WTC11 (cell line): ENCODE results near the gene SLC9A3. TPM values are rescaled to one million over a fixed set of nuclear protein-coding genes. Genes with fewer than 3 reads are reported as not detected.

Experiments
- ATAC-seq: fragments of 200-7000 bp; cut with Tn5 transposase; 2 replicates; pipeline ENCODE4 v1.10.0; 2021; ENCODE audit warnings: mild to moderate bottlenecking, moderate library complexity
- CTCF ChIA-PET: fragments of 300-600 bp; sonication (Branson Sonifier 250); formaldehyde crosslinking; loops from one replicate; lab custom pipeline; 2021; ENCODE audit warnings: antibody characterized with exemption; lab: Charles Lee
- POLR2A ChIA-PET: fragments of 350-600 bp; sonication (Branson Sonifier 250); formaldehyde crosslinking; loops from one replicate; lab custom pipeline; 2021; ENCODE audit warnings: antibody characterized with exemption; lab: Charles Lee
- DNase-seq: peaks from one replicate; pipeline ENCODE4 v3.0.0; 2021; ENCODE audit warnings: low spot score
- H3K27ac Mint-ChIP-seq: 2 replicates; pipeline ENCODE4 v1.8.0; 2021; ENCODE audit warnings: mixed read lengths
- H3K27me3 Mint-ChIP-seq: 2 replicates; pipeline ENCODE4 v1.8.0; 2021; ENCODE audit warnings: low read depth, mild to moderate bottlenecking, moderate library complexity, mixed read lengths
- H3K36me3 Mint-ChIP-seq: 2 replicates; pipeline ENCODE4 v1.8.0; 2021; ENCODE audit warnings: mixed read lengths
- H3K4me1 Mint-ChIP-seq: 2 replicates; pipeline ENCODE4 v1.8.0; 2022; ENCODE audit warnings: mixed read lengths
- H3K4me3 Mint-ChIP-seq: 2 replicates; pipeline ENCODE4 v1.8.0; 2021; ENCODE audit warnings: mild to moderate bottlenecking, moderate library complexity, mixed read lengths
- H3K9me3 Mint-ChIP-seq: 2 replicates; pipeline ENCODE4 v1.8.0; 2021; ENCODE audit warnings: mixed read lengths
- CBFB ChIP-seq: sonication (generic); formaldehyde crosslinking; IDR thresholded peaks from 2 replicates; pipeline ENCODE4 v1.8.1; 2022; ENCODE audit warnings: mild to moderate bottlenecking, low read depth, missing genetic modification reagents
- ETV6 ChIP-seq: sonication (generic); formaldehyde crosslinking; IDR thresholded peaks from 2 replicates; pipeline ENCODE4 v1.8.1; 2022; ENCODE audit warnings: mild to moderate bottlenecking, missing genetic modification reagents
- GABPB1 ChIP-seq: sonication (generic); formaldehyde crosslinking; IDR thresholded peaks from 2 replicates; pipeline ENCODE4 v1.8.1; 2023; ENCODE audit warnings: mild to moderate bottlenecking, missing genetic modification reagents
- GTF2I ChIP-seq: fragments of 250-450 bp; sonication (Bioruptor Pico); conservative IDR thresholded peaks from 2 replicates; pipeline ENCODE4 v1.4.0; 2021; ENCODE audit warnings: mild to moderate bottlenecking
- JAZF1 ChIP-seq: fragments of 250-450 bp; sonication (Bioruptor Pico); IDR thresholded peaks from 2 replicates; pipeline ENCODE4 v1.9.0; 2021; ENCODE audit warnings: moderate library complexity, mild to moderate bottlenecking, inconsistent platforms
- OVOL2 ChIP-seq: fragments of 250-450 bp; sonication (Bioruptor Pico); IDR thresholded peaks from 2 replicates; pipeline ENCODE4 v1.9.0; 2021; ENCODE audit warnings: mild to moderate bottlenecking, borderline replicate concordance
- SMAD3 ChIP-seq: sonication (generic); formaldehyde crosslinking; IDR thresholded peaks from 2 replicates; pipeline ENCODE4 v1.8.0; 2022; ENCODE audit warnings: missing genetic modification reagents, mild to moderate bottlenecking, borderline replicate concordance
- TCF7 ChIP-seq: sonication (generic); formaldehyde crosslinking; IDR thresholded peaks from 2 replicates; pipeline ENCODE4 v1.8.0; 2022; ENCODE audit warnings: mild to moderate bottlenecking, low read depth, missing genetic modification reagents, moderate library complexity
- ZNF121 ChIP-seq: sonication (generic); formaldehyde crosslinking; IDR thresholded peaks from 2 replicates; pipeline ENCODE4 v1.8.0; 2023; ENCODE audit warnings: missing genetic modification reagents
- ZNF219 ChIP-seq: sonication (generic); formaldehyde crosslinking; IDR thresholded peaks from 2 replicates; pipeline ENCODE4 v1.8.0; 2023; ENCODE audit warnings: missing genetic modification reagents, mild to moderate bottlenecking, borderline replicate concordance
- ZNF263 ChIP-seq: sonication (generic); formaldehyde crosslinking; IDR thresholded peaks from 2 replicates; pipeline ENCODE4 v1.8.1; 2022; ENCODE audit warnings: low read depth, mild to moderate bottlenecking, moderate library complexity, missing genetic modification reagents
- ZNF317 ChIP-seq: sonication (generic); formaldehyde crosslinking; IDR thresholded peaks from 2 replicates; pipeline ENCODE4 v1.8.1; 2023; ENCODE audit warnings: low read depth, mild to moderate bottlenecking, moderate library complexity, missing genetic modification reagents, borderline replicate concordance
- ZNF671 ChIP-seq: fragments of 250-450 bp; sonication (Bioruptor Pico); IDR thresholded peaks from 2 replicates; pipeline ENCODE4 v1.8.0; 2021; ENCODE audit warnings: mild to moderate bottlenecking
- total RNA-seq: library from RNA; stranded (reverse); gene quantifications from 3 replicates; pipeline ENCODE4 v1.2.3, GENCODE V29; 2021
- TF ChIP-seq, protein P1 (sequence below): sonication (generic); formaldehyde crosslinking; IDR thresholded peaks from 2 replicates; pipeline ENCODE4 v1.8.1; 2023; ENCODE audit warnings: mild to moderate bottlenecking, moderate library complexity, missing genetic modification reagents
- TF ChIP-seq, protein P2 (sequence below): sonication (generic); formaldehyde crosslinking; IDR thresholded peaks from 2 replicates; pipeline ENCODE4 v1.8.1; 2022; ENCODE audit warnings: mild to moderate bottlenecking, missing genetic modification reagents, moderate library complexity, borderline replicate concordance
- TF ChIP-seq, protein P3 (sequence below): sonication (generic); formaldehyde crosslinking; IDR thresholded peaks from 2 replicates; pipeline ENCODE4 v1.8.1; 2023; ENCODE audit warnings: mild to moderate bottlenecking, missing genetic modification reagents, borderline replicate concordance
- TF ChIP-seq, protein P4 (sequence below): sonication (generic); formaldehyde crosslinking; IDR thresholded peaks from 2 replicates; pipeline ENCODE4 v1.8.1; 2022; ENCODE audit warnings: low read depth, mild to moderate bottlenecking, moderate library complexity, missing genetic modification reagents, borderline replicate concordance
- TF ChIP-seq, protein P5 (sequence below): sonication (generic); formaldehyde crosslinking; IDR thresholded peaks from 2 replicates; pipeline ENCODE4 v1.8.1; 2023; ENCODE audit warnings: mild to moderate bottlenecking, missing genetic modification reagents, moderate library complexity
- TF ChIP-seq, protein P6 (sequence below): sonication (generic); formaldehyde crosslinking; IDR thresholded peaks from 2 replicates; pipeline ENCODE4 v1.8.1; 2022; ENCODE audit warnings: low read depth, missing genetic modification reagents, borderline replicate concordance
- TF ChIP-seq, protein P7 (sequence below): fragments of 250-450 bp; sonication (Bioruptor Pico); IDR thresholded peaks from 2 replicates; pipeline ENCODE4 v1.9.0; 2021; ENCODE audit warnings: mild to moderate bottlenecking

The SLC9A3 gene
- total RNA-seq, 1 experiment from 2014 or later, result 1.6 TPM

DNA sequence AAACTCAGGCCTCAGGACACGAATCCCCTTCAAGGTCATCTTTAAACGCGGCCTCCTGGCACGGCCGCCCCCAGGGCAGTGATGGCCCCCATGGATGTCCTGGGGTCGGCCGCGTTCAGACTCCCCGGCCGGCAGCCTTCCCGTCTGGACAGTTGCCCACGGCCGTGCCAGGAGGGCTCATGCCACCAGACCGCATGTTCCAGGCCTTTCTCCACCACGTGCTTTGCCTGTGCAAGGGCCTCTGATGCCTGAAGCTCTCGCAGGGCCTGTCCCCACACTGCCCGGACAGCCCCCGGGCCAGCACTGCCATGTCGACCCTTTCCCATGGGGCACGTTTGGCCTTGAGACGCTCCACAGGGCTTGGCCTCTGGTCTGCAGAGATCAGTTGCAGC lies 34.6 kb downstream of the SLC9A3 start:
- Mint-ChIP-seq H3K4me3 (no peak overlapping the region), H3K4me1 (peaks cover 9% of the 10 kb centered on the region), H3K9me3 (no peaks in the 10 kb centered on the region), H3K27me3 (peaks cover 65% of the 10 kb centered on the region), H3K27ac (no peak overlapping the region), H3K36me3 (no peaks in the 10 kb centered on the region)
- ChIA-PET CTCF (interaction anchor here (1.1 kb wide), 1 partner anchor 14 kb away, joined by 4 read pairs; no protein-coding TSS in a partner anchor), POLR2A (no interaction called here)
- TF ChIP-seq ZNF219 (CRISPR knock-in tag), result no peak
- TF ChIP-seq, protein P1, sequence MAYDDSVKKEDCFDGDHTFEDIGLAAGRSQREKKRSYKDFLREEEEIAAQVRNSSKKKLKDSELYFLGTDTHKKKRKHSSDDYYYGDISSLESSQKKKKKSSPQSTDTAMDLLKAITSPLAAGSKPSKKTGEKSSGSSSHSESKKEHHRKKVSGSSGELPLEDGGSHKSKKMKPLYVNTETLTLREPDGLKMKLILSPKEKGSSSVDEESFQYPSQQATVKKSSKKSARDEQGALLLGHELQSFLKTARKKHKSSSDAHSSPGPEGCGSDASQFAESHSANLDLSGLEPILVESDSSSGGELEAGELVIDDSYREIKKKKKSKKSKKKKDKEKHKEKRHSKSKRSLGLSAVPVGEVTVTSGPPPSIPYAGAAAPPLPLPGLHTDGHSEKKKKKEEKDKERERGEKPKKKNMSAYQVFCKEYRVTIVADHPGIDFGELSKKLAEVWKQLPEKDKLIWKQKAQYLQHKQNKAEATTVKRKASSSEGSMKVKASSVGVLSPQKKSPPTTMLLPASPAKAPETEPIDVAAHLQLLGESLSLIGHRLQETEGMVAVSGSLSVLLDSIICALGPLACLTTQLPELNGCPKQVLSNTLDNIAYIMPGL (CRISPR knock-in tag), result no peak
- no peak for TF ChIP-seq SMAD3 (CRISPR knock-in tag)
- TF ChIP-seq ZNF317 (CRISPR knock-in tag), result no peak
- no peak for TF ChIP-seq JAZF1 (CRISPR knock-in tag)
- TF ChIP-seq GABPB1 (CRISPR knock-in tag), result no peak
- TF ChIP-seq CBFB, result no peak
- TF ChIP-seq ZNF263, result no peak
- no peak for TF ChIP-seq GTF2I
- TF ChIP-seq, protein P2, sequence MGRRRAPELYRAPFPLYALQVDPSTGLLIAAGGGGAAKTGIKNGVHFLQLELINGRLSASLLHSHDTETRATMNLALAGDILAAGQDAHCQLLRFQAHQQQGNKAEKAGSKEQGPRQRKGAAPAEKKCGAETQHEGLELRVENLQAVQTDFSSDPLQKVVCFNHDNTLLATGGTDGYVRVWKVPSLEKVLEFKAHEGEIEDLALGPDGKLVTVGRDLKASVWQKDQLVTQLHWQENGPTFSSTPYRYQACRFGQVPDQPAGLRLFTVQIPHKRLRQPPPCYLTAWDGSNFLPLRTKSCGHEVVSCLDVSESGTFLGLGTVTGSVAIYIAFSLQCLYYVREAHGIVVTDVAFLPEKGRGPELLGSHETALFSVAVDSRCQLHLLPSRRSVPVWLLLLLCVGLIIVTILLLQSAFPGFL (CRISPR knock-in tag), result no peak
- ATAC-seq (no peak), DNase-seq (no peak)

DNA sequence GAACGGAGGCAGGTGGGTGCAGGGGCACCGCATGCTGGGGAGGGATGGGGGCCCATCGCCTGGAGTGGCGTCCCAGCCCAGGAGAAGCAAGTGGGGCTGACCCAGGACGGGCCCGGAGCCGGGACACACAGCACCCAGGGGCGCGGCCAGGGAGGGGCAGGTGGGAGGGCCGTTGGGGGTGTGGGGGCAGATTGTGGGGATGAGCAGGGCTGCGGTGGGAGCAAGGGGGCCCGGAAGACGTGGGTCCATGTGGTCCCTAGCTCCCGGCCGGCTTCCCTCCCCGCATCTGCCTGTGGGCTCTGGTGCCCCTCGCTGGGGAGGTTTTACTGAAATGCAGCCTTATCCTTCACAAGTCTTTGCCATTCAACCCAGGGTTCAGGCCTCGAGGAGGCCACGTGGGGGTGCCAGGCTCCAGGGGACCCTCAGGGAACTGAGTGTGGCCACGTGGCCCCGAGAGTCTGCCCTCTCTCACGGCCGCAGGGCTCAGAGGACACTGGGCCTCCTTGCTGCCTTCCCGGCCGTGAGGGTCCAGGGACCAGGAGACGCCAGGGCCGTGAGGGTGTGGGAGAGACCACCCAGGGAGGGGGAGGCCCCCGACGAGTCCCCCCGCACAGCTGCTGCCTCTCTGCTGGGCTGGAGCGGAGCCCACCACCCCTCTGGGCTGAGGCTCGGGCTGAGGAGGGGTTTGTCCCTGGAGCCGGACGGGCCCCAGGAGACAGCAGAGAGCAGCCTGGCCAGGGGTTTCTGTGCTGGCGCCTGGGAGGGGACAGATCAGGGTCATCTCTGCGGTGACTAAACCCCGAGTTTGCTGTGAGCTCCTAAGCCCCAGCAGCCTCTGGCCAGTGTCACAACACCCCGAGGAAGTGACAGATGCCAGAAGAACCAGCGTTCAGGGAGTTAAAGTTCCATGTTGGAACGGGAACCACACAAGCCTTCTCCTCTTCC lies 35.2 kb downstream of the SLC9A3 start:
- peaks cover 9% of the 10 kb centered on the region for H3K4me1 Mint-ChIP-seq
- H3K9me3 Mint-ChIP-seq, result no peaks in the 10 kb centered on the region
- DNase-seq, result no peak
- no peak overlapping the region for H3K4me3 Mint-ChIP-seq
- H3K36me3 Mint-ChIP-seq, result no peaks in the 10 kb centered on the region
- no peak for ATAC-seq
- CTCF ChIA-PET, result no interaction called here
- no peak overlapping the region for H3K27ac Mint-ChIP-seq
- peaks cover 58% of the 10 kb centered on the region for H3K27me3 Mint-ChIP-seq
- POLR2A ChIA-PET, result no interaction called here
- TF ChIP-seq, protein P3, sequence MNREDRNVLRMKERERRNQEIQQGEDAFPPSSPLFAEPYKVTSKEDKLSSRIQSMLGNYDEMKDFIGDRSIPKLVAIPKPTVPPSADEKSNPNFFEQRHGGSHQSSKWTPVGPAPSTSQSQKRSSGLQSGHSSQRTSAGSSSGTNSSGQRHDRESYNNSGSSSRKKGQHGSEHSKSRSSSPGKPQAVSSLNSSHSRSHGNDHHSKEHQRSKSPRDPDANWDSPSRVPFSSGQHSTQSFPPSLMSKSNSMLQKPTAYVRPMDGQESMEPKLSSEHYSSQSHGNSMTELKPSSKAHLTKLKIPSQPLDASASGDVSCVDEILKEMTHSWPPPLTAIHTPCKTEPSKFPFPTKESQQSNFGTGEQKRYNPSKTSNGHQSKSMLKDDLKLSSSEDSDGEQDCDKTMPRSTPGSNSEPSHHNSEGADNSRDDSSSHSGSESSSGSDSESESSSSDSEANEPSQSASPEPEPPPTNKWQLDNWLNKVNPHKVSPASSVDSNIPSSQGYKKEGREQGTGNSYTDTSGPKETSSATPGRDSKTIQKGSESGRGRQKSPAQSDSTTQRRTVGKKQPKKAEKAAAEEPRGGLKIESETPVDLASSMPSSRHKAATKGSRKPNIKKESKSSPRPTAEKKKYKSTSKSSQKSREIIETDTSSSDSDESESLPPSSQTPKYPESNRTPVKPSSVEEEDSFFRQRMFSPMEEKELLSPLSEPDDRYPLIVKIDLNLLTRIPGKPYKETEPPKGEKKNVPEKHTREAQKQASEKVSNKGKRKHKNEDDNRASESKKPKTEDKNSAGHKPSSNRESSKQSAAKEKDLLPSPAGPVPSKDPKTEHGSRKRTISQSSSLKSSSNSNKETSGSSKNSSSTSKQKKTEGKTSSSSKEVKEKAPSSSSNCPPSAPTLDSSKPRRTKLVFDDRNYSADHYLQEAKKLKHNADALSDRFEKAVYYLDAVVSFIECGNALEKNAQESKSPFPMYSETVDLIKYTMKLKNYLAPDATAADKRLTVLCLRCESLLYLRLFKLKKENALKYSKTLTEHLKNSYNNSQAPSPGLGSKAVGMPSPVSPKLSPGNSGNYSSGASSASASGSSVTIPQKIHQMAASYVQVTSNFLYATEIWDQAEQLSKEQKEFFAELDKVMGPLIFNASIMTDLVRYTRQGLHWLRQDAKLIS (CRISPR knock-in tag), result no peak
- TF ChIP-seq, protein P4, sequence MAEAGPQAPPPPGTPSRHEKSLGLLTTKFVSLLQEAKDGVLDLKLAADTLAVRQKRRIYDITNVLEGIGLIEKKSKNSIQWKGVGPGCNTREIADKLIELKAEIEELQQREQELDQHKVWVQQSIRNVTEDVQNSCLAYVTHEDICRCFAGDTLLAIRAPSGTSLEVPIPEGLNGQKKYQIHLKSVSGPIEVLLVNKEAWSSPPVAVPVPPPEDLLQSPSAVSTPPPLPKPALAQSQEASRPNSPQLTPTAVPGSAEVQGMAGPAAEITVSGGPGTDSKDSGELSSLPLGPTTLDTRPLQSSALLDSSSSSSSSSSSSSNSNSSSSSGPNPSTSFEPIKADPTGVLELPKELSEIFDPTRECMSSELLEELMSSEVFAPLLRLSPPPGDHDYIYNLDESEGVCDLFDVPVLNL (CRISPR knock-in tag), result no peak
- no peak for TF ChIP-seq ZNF121
- TF ChIP-seq, protein P5, sequence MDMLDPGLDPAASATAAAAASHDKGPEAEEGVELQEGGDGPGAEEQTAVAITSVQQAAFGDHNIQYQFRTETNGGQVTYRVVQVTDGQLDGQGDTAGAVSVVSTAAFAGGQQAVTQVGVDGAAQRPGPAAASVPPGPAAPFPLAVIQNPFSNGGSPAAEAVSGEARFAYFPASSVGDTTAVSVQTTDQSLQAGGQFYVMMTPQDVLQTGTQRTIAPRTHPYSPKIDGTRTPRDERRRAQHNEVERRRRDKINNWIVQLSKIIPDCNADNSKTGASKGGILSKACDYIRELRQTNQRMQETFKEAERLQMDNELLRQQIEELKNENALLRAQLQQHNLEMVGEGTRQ (CRISPR knock-in tag), result no peak
- TF ChIP-seq, protein P6, sequence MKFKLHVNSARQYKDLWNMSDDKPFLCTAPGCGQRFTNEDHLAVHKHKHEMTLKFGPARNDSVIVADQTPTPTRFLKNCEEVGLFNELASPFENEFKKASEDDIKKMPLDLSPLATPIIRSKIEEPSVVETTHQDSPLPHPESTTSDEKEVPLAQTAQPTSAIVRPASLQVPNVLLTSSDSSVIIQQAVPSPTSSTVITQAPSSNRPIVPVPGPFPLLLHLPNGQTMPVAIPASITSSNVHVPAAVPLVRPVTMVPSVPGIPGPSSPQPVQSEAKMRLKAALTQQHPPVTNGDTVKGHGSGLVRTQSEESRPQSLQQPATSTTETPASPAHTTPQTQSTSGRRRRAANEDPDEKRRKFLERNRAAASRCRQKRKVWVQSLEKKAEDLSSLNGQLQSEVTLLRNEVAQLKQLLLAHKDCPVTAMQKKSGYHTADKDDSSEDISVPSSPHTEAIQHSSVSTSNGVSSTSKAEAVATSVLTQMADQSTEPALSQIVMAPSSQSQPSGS, result no peak
- TF ChIP-seq, protein P7, sequence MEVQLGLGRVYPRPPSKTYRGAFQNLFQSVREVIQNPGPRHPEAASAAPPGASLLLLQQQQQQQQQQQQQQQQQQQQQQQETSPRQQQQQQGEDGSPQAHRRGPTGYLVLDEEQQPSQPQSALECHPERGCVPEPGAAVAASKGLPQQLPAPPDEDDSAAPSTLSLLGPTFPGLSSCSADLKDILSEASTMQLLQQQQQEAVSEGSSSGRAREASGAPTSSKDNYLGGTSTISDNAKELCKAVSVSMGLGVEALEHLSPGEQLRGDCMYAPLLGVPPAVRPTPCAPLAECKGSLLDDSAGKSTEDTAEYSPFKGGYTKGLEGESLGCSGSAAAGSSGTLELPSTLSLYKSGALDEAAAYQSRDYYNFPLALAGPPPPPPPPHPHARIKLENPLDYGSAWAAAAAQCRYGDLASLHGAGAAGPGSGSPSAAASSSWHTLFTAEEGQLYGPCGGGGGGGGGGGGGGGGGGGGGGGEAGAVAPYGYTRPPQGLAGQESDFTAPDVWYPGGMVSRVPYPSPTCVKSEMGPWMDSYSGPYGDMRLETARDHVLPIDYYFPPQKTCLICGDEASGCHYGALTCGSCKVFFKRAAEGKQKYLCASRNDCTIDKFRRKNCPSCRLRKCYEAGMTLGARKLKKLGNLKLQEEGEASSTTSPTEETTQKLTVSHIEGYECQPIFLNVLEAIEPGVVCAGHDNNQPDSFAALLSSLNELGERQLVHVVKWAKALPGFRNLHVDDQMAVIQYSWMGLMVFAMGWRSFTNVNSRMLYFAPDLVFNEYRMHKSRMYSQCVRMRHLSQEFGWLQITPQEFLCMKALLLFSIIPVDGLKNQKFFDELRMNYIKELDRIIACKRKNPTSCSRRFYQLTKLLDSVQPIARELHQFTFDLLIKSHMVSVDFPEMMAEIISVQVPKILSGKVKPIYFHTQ (CRISPR knock-in tag), result no peak
- no peak for TF ChIP-seq OVOL2 (CRISPR knock-in tag)
- TF ChIP-seq TCF7 (CRISPR knock-in tag), result no peak
- TF ChIP-seq ZNF671 (CRISPR knock-in tag), result no peak
- TF ChIP-seq ETV6 (CRISPR knock-in tag), result no peak
